HG03558 (cell line): ENCODE measurements around the gene LDB2.

ENCODE experiments used
- ATAC-seq: cut with Tn5 transposase; IDR thresholded peaks from one replicate; pipeline ENCODE4 v1.9.1; 2021; ENCODE audit warnings: moderate number of reproducible peaks; ENCODE audit not compliant: unreplicated experiment; ENCODE audit errors: extremely low read depth

Gene LDB2

GRCh38 chr4:16617011-16617410 lies 281.4 kb downstream of the LDB2 start:
- ATAC-seq = no peak

GRCh38 chr4:16609170-16609758 lies 289.2 kb downstream of the LDB2 start:
- no peak for ATAC-seq

- no peak for ATAC-seq
Observed at GRCh38 chr4:16608611-16609125, 289.8 kb downstream of the LDB2 start.

- no peak for ATAC-seq
Observed at GRCh38 chr4:16608123-16608522, 290.3 kb downstream of the LDB2 start.

GRCh38 chr4:16607241-16608066 lies 291.0 kb downstream of the LDB2 start:
- ATAC-seq = no peak

- ATAC-seq = no peak
Observed at GRCh38 chr4:16606691-16607090, 291.8 kb downstream of the LDB2 start.

GRCh38 chr4:16603178-16603577 lies 295.3 kb downstream of the LDB2 start:
- ATAC-seq = no peak

GRCh38 chr4:16598597-16599206 lies 299.7 kb downstream of the LDB2 start:
- ATAC-seq = no peak

GRCh38 chr4:16597845-16598596 lies 300.4 kb downstream of the LDB2 start:
- ATAC-seq = no peak

GRCh38 chr4:16597443-16597842 lies 301.0 kb downstream of the LDB2 start:
- no peak for ATAC-seq

- no peak for ATAC-seq
Observed at GRCh38 chr4:16596267-16596666, 302.2 kb downstream of the LDB2 start.

- ATAC-seq = no peak
Observed at GRCh38 chr4:16594128-16594527, 304.3 kb downstream of the LDB2 start.

GRCh38 chr4:16593386-16593785 lies 305.1 kb downstream of the LDB2 start:
- no peak for ATAC-seq

GRCh38 chr4:16591272-16591826 lies 307.1 kb downstream of the LDB2 start:
- no peak for ATAC-seq

- ATAC-seq = no peak
Observed at GRCh38 chr4:16590797-16591196, 307.6 kb downstream of the LDB2 start.

GRCh38 chr4:16588651-16589050 lies 309.8 kb downstream of the LDB2 start:
- no peak for ATAC-seq

GRCh38 chr4:16588149-16588548 lies 310.3 kb downstream of the LDB2 start:
- ATAC-seq = no peak

- ATAC-seq = no peak
Observed at GRCh38 chr4:16585053-16585452, 313.4 kb downstream of the LDB2 start.

GRCh38 chr4:16583764-16584163 lies 314.7 kb downstream of the LDB2 start:
- no peak for ATAC-seq

GRCh38 chr4:16582526-16582925 lies 315.9 kb downstream of the LDB2 start:
- ATAC-seq = no peak
